ENCODE data around the gene SEPSECS. TPM values are rescaled to one million over a fixed set of nuclear protein-coding genes. Genes with fewer than 3 reads are reported as not detected.

The SEPSECS gene
- total and polyA plus RNA-seq, 2 of the 13 experiments (the other 11 are each of a cell fraction or from before 2014, with no cell fraction given), result 9.4 to 14.3 TPM

DNA sequence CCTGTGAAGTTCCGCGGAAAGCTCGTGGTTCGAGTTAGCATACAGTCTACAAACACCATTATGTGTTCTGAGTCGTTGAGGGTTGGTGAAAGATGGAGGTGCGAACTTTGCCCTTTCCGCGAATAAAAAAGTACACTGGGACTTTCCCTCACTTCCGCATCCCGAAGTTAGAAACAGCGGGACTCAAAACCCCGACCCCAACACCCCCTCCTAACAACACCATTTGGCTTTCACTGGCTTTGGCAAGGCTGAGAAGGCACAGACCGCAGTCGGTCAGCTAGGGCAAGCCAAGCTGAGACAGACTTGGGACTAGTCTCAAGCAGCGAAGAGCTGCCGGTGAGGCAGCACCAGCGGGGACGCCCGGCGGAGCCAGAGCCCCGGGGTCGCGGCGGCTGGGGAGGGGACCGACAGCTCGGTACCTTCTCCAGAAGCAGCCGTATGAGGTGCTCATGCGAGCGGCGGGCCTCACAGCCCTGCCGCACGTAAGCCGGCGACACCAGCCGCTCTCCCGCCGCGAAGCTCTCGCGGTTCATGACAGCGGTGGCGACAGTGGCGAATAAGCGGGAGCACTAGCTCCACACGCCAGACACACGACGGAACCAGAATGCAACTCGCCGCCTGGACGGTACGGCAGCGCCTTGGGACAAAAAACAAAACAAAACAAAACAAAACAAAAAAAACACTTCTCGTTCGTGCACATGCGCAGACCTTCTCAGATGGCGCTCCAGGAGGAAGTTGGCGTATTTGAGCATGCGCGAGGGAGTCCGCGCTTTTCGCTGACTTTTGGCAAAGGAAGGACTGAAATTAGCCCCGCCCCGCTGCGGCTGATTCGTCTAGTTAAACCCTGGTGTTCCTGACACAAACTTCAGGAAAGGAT lies at the start of gene SEPSECS (continued):
- peak; percentile 58 to 72; a peak in 2 of 4 replicates for TF ChIP-seq HMGXB4 (CRISPR knock-in tag; IDR thresholded peaks at IDR 0.05; ENCODE audit: borderline replicate concordance in 1 of 2, low read depth in 1 of 2)
- TF ChIP-seq NFYB (CRISPR knock-in tag; IDR thresholded peaks at IDR 0.05), result peak; percentile 63; the same call in 1 of the 2 replicates
- TF ChIP-seq, protein P1, sequence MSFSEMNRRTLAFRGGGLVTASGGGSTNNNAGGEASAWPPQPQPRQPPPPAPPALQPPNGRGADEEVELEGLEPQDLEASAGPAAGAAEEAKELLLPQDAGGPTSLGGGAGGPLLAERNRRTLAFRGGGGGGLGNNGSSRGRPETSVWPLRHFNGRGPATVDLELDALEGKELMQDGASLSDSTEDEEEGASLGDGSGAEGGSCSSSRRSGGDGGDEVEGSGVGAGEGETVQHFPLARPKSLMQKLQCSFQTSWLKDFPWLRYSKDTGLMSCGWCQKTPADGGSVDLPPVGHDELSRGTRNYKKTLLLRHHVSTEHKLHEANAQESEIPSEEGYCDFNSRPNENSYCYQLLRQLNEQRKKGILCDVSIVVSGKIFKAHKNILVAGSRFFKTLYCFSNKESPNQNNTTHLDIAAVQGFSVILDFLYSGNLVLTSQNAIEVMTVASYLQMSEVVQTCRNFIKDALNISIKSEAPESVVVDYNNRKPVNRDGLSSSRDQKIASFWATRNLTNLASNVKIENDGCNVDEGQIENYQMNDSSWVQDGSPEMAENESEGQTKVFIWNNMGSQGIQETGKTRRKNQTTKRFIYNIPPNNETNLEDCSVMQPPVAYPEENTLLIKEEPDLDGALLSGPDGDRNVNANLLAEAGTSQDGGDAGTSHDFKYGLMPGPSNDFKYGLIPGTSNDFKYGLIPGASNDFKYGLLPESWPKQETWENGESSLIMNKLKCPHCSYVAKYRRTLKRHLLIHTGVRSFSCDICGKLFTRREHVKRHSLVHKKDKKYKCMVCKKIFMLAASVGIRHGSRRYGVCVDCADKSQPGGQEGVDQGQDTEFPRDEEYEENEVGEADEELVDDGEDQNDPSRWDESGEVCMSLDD (CRISPR knock-in tag; IDR thresholded peaks at IDR 0.05; ENCODE audit: borderline replicate concordance), result peak; percentile 49; the same call in 1 of the 2 replicates
- TF ChIP-seq ZNF639 (CRISPR knock-in tag; conservative IDR thresholded peaks at IDR 0.05), result peak; percentile 74; the same call in 1 of the 2 replicates
- TF ChIP-seq, protein P2, sequence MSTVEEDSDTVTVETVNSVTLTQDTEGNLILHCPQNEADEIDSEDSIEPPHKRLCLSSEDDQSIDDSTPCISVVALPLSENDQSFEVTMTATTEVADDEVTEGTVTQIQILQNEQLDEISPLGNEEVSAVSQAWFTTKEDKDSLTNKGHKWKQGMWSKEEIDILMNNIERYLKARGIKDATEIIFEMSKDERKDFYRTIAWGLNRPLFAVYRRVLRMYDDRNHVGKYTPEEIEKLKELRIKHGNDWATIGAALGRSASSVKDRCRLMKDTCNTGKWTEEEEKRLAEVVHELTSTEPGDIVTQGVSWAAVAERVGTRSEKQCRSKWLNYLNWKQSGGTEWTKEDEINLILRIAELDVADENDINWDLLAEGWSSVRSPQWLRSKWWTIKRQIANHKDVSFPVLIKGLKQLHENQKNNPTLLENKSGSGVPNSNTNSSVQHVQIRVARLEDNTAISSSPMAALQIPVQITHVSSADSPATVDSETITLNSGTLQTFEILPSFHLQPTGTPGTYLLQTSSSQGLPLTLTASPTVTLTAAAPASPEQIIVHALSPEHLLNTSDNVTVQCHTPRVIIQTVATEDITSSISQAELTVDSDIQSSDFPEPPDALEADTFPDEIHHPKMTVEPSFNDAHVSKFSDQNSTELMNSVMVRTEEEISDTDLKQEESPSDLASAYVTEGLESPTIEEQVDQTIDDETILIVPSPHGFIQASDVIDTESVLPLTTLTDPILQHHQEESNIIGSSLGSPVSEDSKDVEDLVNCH (CRISPR knock-in tag; IDR thresholded peaks at IDR 0.05), result no peak
- TF ChIP-seq PHF5A (CRISPR knock-in tag; IDR thresholded peaks at IDR 0.05; ENCODE audit: low read depth, unreplicated experiment), result no peak
- TF ChIP-seq ZNF292 (CRISPR knock-in tag; IDR thresholded peaks at IDR 0.05; ENCODE audit: borderline replicate concordance, low read depth), result no peak; the same call in 1 of the 2 replicates
- TF ChIP-seq MYNN (CRISPR knock-in tag; IDR thresholded peaks at IDR 0.05; ENCODE audit: low read depth), result 0 out of 2 replicates have a peak, but pooled peaks have one; percentile 31
- TF ChIP-seq, protein P3, sequence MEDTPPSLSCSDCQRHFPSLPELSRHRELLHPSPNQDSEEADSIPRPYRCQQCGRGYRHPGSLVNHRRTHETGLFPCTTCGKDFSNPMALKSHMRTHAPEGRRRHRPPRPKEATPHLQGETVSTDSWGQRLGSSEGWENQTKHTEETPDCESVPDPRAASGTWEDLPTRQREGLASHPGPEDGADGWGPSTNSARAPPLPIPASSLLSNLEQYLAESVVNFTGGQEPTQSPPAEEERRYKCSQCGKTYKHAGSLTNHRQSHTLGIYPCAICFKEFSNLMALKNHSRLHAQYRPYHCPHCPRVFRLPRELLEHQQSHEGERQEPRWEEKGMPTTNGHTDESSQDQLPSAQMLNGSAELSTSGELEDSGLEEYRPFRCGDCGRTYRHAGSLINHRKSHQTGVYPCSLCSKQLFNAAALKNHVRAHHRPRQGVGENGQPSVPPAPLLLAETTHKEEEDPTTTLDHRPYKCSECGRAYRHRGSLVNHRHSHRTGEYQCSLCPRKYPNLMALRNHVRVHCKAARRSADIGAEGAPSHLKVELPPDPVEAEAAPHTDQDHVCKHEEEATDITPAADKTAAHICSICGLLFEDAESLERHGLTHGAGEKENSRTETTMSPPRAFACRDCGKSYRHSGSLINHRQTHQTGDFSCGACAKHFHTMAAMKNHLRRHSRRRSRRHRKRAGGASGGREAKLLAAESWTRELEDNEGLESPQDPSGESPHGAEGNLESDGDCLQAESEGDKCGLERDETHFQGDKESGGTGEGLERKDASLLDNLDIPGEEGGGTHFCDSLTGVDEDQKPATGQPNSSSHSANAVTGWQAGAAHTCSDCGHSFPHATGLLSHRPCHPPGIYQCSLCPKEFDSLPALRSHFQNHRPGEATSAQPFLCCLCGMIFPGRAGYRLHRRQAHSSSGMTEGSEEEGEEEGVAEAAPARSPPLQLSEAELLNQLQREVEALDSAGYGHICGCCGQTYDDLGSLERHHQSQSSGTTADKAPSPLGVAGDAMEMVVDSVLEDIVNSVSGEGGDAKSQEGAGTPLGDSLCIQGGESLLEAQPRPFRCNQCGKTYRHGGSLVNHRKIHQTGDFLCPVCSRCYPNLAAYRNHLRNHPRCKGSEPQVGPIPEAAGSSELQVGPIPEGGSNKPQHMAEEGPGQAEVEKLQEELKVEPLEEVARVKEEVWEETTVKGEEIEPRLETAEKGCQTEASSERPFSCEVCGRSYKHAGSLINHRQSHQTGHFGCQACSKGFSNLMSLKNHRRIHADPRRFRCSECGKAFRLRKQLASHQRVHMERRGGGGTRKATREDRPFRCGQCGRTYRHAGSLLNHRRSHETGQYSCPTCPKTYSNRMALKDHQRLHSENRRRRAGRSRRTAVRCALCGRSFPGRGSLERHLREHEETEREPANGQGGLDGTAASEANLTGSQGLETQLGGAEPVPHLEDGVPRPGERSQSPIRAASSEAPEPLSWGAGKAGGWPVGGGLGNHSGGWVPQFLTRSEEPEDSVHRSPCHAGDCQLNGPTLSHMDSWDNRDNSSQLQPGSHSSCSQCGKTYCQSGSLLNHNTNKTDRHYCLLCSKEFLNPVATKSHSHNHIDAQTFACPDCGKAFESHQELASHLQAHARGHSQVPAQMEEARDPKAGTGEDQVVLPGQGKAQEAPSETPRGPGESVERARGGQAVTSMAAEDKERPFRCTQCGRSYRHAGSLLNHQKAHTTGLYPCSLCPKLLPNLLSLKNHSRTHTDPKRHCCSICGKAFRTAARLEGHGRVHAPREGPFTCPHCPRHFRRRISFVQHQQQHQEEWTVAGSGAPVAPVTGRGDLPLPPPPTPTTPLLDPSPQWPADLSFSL (CRISPR knock-in tag; IDR thresholded peaks at IDR 0.05), result no peak
- peak; percentile 90 for TF ChIP-seq PHF8 (CRISPR knock-in tag; IDR thresholded peaks at IDR 0.05)
- peak; percentile 86 for TF ChIP-seq POLR2AphosphoS5 (IDR thresholded peaks at IDR 0.05; ENCODE audit: low read depth, low read length)
- no peak for TF ChIP-seq RFX5 (IDR thresholded peaks at IDR 0.05; ENCODE audit: low read depth, low read length)
